GM12864 (cell line): Measurements from ENCODE around the gene SLC24A3.

ENCODE experiments used
- DNase-seq: peaks from one replicate; pipeline ENCODE4 v3.0.0-alpha.2; 2011; ENCODE audit warnings: low read depth
- H3K4me3 ChIP-seq: 2 replicates; pipeline ENCODE4 v1.5.1; 2011; ENCODE audit warnings: mild to moderate bottlenecking, low read depth, low read length, control low read depth
- CTCF ChIP-seq: IDR thresholded peaks from 2 replicates; pipeline ENCODE4 v1.5.1; 2011; ENCODE audit warnings: low read depth, mild to moderate bottlenecking, moderate library complexity, low read length, control low read depth, inconsistent platforms; ENCODE audit errors: missing control alignments

Gene SLC24A3

GRCh38 chr20:19275038-19275629 is 62.7 kb downstream of the SLC24A3 start:
- TF ChIP-seq CTCF = no peak
- DNase-seq = no peak
- no peak overlapping the region for H3K4me3 ChIP-seq

- TF ChIP-seq CTCF = no peak
- H3K4me3 ChIP-seq = no peak overlapping the region
- no peak for DNase-seq
Measured at GRCh38 chr20:19275630-19276071, 63.2 kb downstream of the SLC24A3 start.

- no peak overlapping the region for H3K4me3 ChIP-seq
- no peak for TF ChIP-seq CTCF
- no peak for DNase-seq
Measured at GRCh38 chr20:19277381-19277780, 64.9 kb downstream of the SLC24A3 start.

- no peak for TF ChIP-seq CTCF
- no peak overlapping the region for H3K4me3 ChIP-seq
- no peak for DNase-seq
Measured at GRCh38 chr20:19283490-19284025, 71.1 kb downstream of the SLC24A3 start.

- DNase-seq = no peak
- no peak for TF ChIP-seq CTCF
- H3K4me3 ChIP-seq = no peak overlapping the region
Measured at GRCh38 chr20:19284400-19285178, 72.1 kb downstream of the SLC24A3 start.

- no peak overlapping the region for H3K4me3 ChIP-seq
- no peak for DNase-seq
- no peak for TF ChIP-seq CTCF
Measured at GRCh38 chr20:19285436-19285835, 73.0 kb downstream of the SLC24A3 start.
